WERI-Rb-1 (cell line): ENCODE results near the gene LINC01488.

Source experiments
- DNase-seq: peaks from one replicate; pipeline ENCODE4 v3.0.0-alpha.2; 2020
- H3K27ac ChIP-seq: fragments of 250-450 bp; sonication (Bioruptor Pico); 2 replicates; pipeline ENCODE4 v1.5.1; 2020; ENCODE audit warnings: mild to moderate bottlenecking, moderate library complexity
- H3K27me3 ChIP-seq: fragments of 250-450 bp; sonication (Bioruptor Pico); 2 replicates; pipeline ENCODE4 v1.5.1; 2021; ENCODE audit warnings: mild to moderate bottlenecking, low read depth, moderate library complexity; ENCODE audit not compliant: insufficient read depth, severe bottlenecking
- H3K36me3 ChIP-seq: fragments of 250-450 bp; sonication (Bioruptor Pico); 2 replicates; pipeline ENCODE4 v1.5.1; 2020; ENCODE audit warnings: mild to moderate bottlenecking, moderate library complexity
- H3K4me3 ChIP-seq: 2 replicates; pipeline ENCODE4 v1.5.1; 2011; ENCODE audit warnings: low read depth, mild to moderate bottlenecking, control low read depth, low read length
- H3K9me3 ChIP-seq: fragments of 250-450 bp; sonication (Bioruptor Pico); 2 replicates; pipeline ENCODE4 v1.5.1; 2021; ENCODE audit warnings: mild to moderate bottlenecking, moderate library complexity; ENCODE audit not compliant: severe bottlenecking
- TF ChIP-seq, protein P1 (sequence below): IDR thresholded peaks from 2 replicates; pipeline ENCODE4 v1.5.1; 2011; ENCODE audit warnings: low read depth, mild to moderate bottlenecking, control low read depth, inconsistent platforms, low read length

Gene LINC01488

DNA sequence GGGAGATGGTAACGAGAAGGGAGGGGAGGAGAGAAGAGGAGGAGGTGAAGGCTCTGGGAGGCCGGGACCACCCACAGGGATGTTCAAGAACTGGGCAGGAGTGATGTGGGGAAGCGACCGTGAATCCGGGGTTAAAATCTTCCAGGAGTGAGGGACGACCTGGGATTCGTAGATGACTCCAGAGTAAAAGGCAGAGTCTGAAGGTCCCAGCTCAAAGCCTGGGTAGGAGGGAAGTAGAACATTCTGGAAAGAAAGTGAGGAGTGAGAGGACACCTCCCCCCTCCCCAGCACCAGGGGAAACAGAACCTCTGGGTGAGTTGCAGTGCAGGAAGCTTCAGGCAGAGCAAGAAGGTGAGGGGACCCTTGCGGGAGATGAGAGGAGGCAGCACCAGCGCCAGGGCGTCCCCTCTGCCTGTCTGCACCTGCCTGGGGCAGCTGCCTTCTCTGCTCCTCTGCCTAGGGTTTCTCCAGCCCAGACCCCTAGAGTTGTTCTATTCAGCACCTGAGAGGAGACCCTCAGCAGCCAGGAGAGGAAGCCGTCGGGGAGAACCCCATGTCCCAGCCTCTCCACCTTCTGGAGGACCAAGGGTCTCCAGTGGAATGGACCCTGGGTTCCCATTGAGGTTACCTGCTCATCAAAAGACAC is 49.7 kb downstream of the LINC01488 start:
- TF ChIP-seq, protein P1, sequence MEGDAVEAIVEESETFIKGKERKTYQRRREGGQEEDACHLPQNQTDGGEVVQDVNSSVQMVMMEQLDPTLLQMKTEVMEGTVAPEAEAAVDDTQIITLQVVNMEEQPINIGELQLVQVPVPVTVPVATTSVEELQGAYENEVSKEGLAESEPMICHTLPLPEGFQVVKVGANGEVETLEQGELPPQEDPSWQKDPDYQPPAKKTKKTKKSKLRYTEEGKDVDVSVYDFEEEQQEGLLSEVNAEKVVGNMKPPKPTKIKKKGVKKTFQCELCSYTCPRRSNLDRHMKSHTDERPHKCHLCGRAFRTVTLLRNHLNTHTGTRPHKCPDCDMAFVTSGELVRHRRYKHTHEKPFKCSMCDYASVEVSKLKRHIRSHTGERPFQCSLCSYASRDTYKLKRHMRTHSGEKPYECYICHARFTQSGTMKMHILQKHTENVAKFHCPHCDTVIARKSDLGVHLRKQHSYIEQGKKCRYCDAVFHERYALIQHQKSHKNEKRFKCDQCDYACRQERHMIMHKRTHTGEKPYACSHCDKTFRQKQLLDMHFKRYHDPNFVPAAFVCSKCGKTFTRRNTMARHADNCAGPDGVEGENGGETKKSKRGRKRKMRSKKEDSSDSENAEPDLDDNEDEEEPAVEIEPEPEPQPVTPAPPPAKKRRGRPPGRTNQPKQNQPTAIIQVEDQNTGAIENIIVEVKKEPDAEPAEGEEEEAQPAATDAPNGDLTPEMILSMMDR = no peak
- H3K9me3 ChIP-seq = peaks cover 2% of the 10 kb centered on the region
- no peak overlapping the region for H3K4me3 ChIP-seq
- H3K27me3 ChIP-seq = peaks cover 66% of the 10 kb centered on the region
- no peak for DNase-seq
- H3K36me3 ChIP-seq = no peaks in the 10 kb centered on the region
- no peak overlapping the region for H3K27ac ChIP-seq

- TF ChIP-seq, protein P1 = no peak
- H3K27me3 ChIP-seq = peaks cover 67% of the 10 kb centered on the region
- no peak for DNase-seq
- no peak overlapping the region for H3K4me3 ChIP-seq
- no peaks in the 10 kb centered on the region for H3K36me3 ChIP-seq
- H3K27ac ChIP-seq = no peak overlapping the region
- H3K9me3 ChIP-seq = peaks cover 2% of the 10 kb centered on the region
Observed at GRCh38 chr11:69531717-69532088, 50.2 kb downstream of the LINC01488 start.

DNA sequence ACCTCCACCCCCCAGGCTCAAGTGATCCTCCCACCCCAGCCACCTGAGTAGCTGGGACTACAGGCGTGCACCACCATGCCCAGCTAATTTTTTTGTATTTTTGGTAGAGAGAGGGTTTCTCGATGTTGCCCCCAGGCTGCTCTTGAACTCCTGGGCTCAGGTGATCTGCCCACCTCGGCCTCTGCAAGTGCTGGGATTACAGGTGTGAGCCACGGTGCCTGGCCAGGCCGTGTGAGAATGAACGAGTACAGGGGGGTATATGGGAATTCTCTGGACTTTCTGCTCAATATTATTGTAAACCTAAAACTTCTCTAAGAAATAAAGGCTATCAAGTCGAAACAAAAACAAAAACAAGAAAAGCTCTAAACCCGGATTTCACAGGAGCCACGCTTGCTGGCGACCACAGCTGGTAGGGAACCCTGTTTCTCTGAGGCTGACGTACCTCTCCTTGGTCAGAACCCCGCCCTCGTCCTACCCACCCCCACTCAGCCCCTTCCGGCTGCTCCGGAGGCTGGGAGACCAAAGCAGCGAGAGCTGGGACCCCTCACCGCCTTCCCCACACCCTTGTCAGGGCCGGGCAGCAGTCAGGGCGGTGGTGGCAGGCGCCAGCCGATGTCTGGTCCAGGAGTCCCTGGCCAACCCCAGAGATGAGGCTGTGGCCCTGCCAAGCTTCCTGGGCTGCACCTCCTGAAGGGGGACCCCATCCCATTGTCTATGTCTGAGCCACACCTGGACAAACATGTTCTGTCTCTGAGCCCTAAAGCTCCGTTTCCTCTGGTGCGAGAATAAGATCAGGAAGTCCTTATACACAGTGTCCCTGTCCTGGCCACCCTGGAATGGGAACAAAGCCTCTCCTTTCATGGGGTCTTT is 52.1 kb downstream of the LINC01488 start:
- Histone ChIP-seq H3K27ac (no peak overlapping the region), H3K4me3 (no peak overlapping the region), H3K36me3 (no peaks in the 10 kb centered on the region), H3K9me3 (no peaks in the 10 kb centered on the region), H3K27me3 (peaks cover 64% of the 10 kb centered on the region)
- TF ChIP-seq, protein P1 = no peak
- no peak for DNase-seq

GRCh38 chr11:69534166-69534530 is 52.7 kb downstream of the LINC01488 start:
- no peaks in the 10 kb centered on the region for H3K9me3 ChIP-seq
- TF ChIP-seq, protein P1 = no peak
- H3K27me3 ChIP-seq = peaks cover 64% of the 10 kb centered on the region
- H3K4me3 ChIP-seq = no peak overlapping the region
- no peaks in the 10 kb centered on the region for H3K36me3 ChIP-seq
- no peak for DNase-seq
- no peak overlapping the region for H3K27ac ChIP-seq

DNA sequence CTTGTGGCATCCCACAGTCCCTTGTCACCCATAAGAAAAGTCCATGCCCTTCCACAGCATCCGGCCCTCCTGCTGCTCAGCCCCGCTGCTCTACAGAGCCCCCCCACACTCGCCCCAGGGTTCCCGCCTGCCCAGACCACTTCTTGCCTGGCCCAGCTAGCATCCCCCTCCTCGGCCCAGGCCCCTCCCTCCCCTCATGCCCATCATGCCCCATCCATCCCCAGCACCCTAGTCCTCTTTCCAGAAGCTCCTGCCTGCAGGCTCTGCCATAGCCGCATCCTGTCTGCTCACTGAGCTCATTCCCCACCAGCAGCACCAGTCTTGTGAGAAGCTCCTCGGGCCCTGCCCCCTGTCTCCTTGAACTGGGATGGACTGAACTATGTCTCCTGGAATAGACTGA is 54.4 kb downstream of the LINC01488 start:
- Histone ChIP-seq H3K27ac (no peak overlapping the region), H3K27me3 (peaks cover 64% of the 10 kb centered on the region), H3K4me3 (no peak overlapping the region), H3K36me3 (no peaks in the 10 kb centered on the region), H3K9me3 (no peaks in the 10 kb centered on the region)
- no peak for DNase-seq
- TF ChIP-seq, protein P1 = no peak
